ENCODE results near the gene RBM44.

The RBM44 gene

GRCh38 chr2:237876532-237876931, 78.0 kb downstream of the RBM44 start:
- H2AFZ ChIP-seq (ENCODE audit: low read depth, low read length): no peak overlapping the region
- no peak overlapping the region for H3K4me3 ChIP-seq (ENCODE audit: insufficient read depth in 1 of 2, low read depth in 1 of 2, low read length in 2 of 2)
- H3K9ac ChIP-seq (ENCODE audit: low read length): no peak overlapping the region
- no peaks in the 10 kb centered on the region for H3K79me1 ChIP-seq (replicated peaks; ENCODE audit: low read length, poor library complexity, severe bottlenecking)
- H3K14ac ChIP-seq (ENCODE audit: low read length in 2 of 2): no peak overlapping the region
- peaks cover 0 to 17% of the 10 kb centered on the region in 2 experiments for H3K27me3 ChIP-seq (ENCODE audit: control insufficient read depth in 1 of 2, insufficient read depth in 1 of 2, low read length in 2 of 2)
- H2BK120ac ChIP-seq (ENCODE audit: low read depth, low read length): no peak overlapping the region
- no peak overlapping the region for H2BK12ac ChIP-seq (ENCODE audit: low read length in 2 of 2)
- peaks cover 34% of the 10 kb centered on the region for H3K4me1 ChIP-seq (ENCODE audit: control insufficient read depth, insufficient read depth, low read depth, low read length)
- H3K27ac ChIP-seq (ENCODE audit: low read length, poor library complexity, severe bottlenecking): no peak overlapping the region
- 89% methylated on average over 12 of the region's 12 CpGs for WGBS
- H3K23ac ChIP-seq (ENCODE audit: low read length in 2 of 2): no peak overlapping the region
- H2BK15ac ChIP-seq (ENCODE audit: low read depth, poor library complexity, severe bottlenecking): peak overlapping the region; percentile 50
- no peaks in the 10 kb centered on the region for H3K9me3 ChIP-seq (ENCODE audit: control insufficient read depth, low read length)
- no peak overlapping the region for H3K18ac ChIP-seq (ENCODE audit: low read depth in 1 of 2, low read length in 2 of 2)
- no peaks in the 10 kb centered on the region for H3K36me3 ChIP-seq (ENCODE audit: control insufficient read depth in 1 of 2, insufficient read depth in 2 of 2, low read depth in 1 of 2, low read length in 2 of 2)
- no peak overlapping the region for H3K4me2 ChIP-seq (ENCODE audit: low read length, poor library complexity, severe bottlenecking)
- no peak overlapping the region for H4K91ac ChIP-seq (ENCODE audit: low read length)
- no peak overlapping the region for H2AK5ac ChIP-seq (ENCODE audit: low read length, severe bottlenecking)
- H2BK5ac ChIP-seq (ENCODE audit: low read depth, low read length, poor library complexity, severe bottlenecking): no peak overlapping the region
- no peak overlapping the region for H3K4ac ChIP-seq (ENCODE audit: low read depth in 1 of 2, low read length in 2 of 2)
- DNase-seq: no peak
- no peak overlapping the region for H4K8ac ChIP-seq (ENCODE audit: low read length)

DNA sequence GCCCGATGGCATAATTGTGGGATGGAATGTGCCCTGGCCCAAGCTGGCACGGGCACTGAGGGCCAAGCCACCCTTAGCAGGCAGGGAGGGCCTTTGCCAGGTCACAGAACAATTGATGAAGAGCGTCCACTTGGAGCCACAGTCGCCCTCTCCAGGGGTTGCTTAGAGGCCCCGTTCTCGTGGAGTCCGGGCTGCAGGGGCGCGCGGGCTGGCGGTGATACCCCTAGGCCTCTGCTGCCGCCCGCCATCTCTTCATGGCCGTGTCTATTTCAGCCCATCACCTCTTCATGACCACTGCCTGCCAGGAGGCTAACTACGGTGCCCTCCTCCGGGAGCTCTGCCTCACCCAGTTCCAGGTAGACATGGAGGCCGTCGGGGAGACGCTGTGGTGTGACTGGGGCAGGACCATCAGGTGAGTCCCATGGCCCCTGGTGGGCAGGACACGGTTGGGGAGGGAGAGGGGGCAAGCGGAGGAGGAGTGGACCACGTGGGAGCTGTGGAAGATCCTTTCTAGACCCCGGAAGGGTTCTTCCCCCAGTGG, 78.4 kb downstream of the RBM44 start:
- WGBS: 96% methylated on average over 23 of the region's 23 CpGs

GRCh38 chr2:237877576-237878307, 79.2 kb downstream of the RBM44 start:
- H3K9me3 ChIP-seq (ENCODE audit: control insufficient read depth, low read length): no peaks in the 10 kb centered on the region
- no peak overlapping the region for H3K27ac ChIP-seq (ENCODE audit: low read length, poor library complexity, severe bottlenecking)
- H2AFZ ChIP-seq (ENCODE audit: low read depth, low read length): no peak overlapping the region
- H3K4me3 ChIP-seq (ENCODE audit: insufficient read depth in 1 of 2, low read depth in 1 of 2, low read length in 2 of 2): no peak overlapping the region
- no peak overlapping the region for H2BK15ac ChIP-seq (ENCODE audit: low read depth, poor library complexity, severe bottlenecking)
- no peaks in the 10 kb centered on the region for H3K36me3 ChIP-seq (ENCODE audit: control insufficient read depth in 1 of 2, insufficient read depth in 2 of 2, low read depth in 1 of 2, low read length in 2 of 2)
- H3K18ac ChIP-seq (ENCODE audit: low read depth in 1 of 2, low read length in 2 of 2): peak overlapping the region in 1 of 2 experiments; percentile 5
- no peak overlapping the region for H2AK5ac ChIP-seq (ENCODE audit: low read length, severe bottlenecking)
- H3K9ac ChIP-seq (ENCODE audit: low read length): no peak overlapping the region
- H2BK120ac ChIP-seq (ENCODE audit: low read depth, low read length): no peak overlapping the region
- no peak overlapping the region for H4K8ac ChIP-seq (ENCODE audit: low read length)
- H3K4ac ChIP-seq (ENCODE audit: low read depth in 1 of 2, low read length in 2 of 2): no peak overlapping the region
- H3K14ac ChIP-seq (ENCODE audit: low read length in 2 of 2): no peak overlapping the region
- H3K4me1 ChIP-seq (ENCODE audit: control insufficient read depth, insufficient read depth, low read depth, low read length): peaks cover 34% of the 10 kb centered on the region
- no peak overlapping the region for H3K4me2 ChIP-seq (ENCODE audit: low read length, poor library complexity, severe bottlenecking)
- H2BK12ac ChIP-seq (ENCODE audit: low read length in 2 of 2): no peak overlapping the region
- no peak overlapping the region for H4K91ac ChIP-seq (ENCODE audit: low read length)
- WGBS: 96% methylated on average over 25 of the region's 25 CpGs
- DNase-seq: no peak
- H3K79me1 ChIP-seq (replicated peaks; ENCODE audit: low read length, poor library complexity, severe bottlenecking): no peaks in the 10 kb centered on the region
- H3K27me3 ChIP-seq (ENCODE audit: control insufficient read depth in 1 of 2, insufficient read depth in 1 of 2, low read length in 2 of 2): peaks cover 0 to 7% of the 10 kb centered on the region in 2 experiments
- no peak overlapping the region for H3K23ac ChIP-seq (ENCODE audit: low read length in 2 of 2)
- no peak overlapping the region for H2BK5ac ChIP-seq (ENCODE audit: low read depth, low read length, poor library complexity, severe bottlenecking)

More for the DNA sequence above, 78.4 kb downstream of the RBM44 start:
- no peak overlapping the region for H3K18ac ChIP-seq (ENCODE audit: low read depth in 1 of 2, low read length in 2 of 2)
- no peak overlapping the region for H4K91ac ChIP-seq (ENCODE audit: low read length)
- H3K4me2 ChIP-seq (ENCODE audit: low read length, poor library complexity, severe bottlenecking): no peak overlapping the region
- no peaks in the 10 kb centered on the region for H3K36me3 ChIP-seq (ENCODE audit: control insufficient read depth in 1 of 2, insufficient read depth in 2 of 2, low read depth in 1 of 2, low read length in 2 of 2)
- no peaks in the 10 kb centered on the region for H3K79me1 ChIP-seq (replicated peaks; ENCODE audit: low read length, poor library complexity, severe bottlenecking)
- H2AK5ac ChIP-seq (ENCODE audit: low read length, severe bottlenecking): no peak overlapping the region
- no peak overlapping the region for H2BK5ac ChIP-seq (ENCODE audit: low read depth, low read length, poor library complexity, severe bottlenecking)
- no peak overlapping the region for H3K23ac ChIP-seq (ENCODE audit: low read length in 2 of 2)
- no peak overlapping the region for H4K8ac ChIP-seq (ENCODE audit: low read length)
- no peak overlapping the region for H3K14ac ChIP-seq (ENCODE audit: low read length in 2 of 2)
- peaks cover 34% of the 10 kb centered on the region for H3K4me1 ChIP-seq (ENCODE audit: control insufficient read depth, insufficient read depth, low read depth, low read length)
- H3K9ac ChIP-seq (ENCODE audit: low read length): no peak overlapping the region
- no peak overlapping the region for H2BK15ac ChIP-seq (ENCODE audit: low read depth, poor library complexity, severe bottlenecking)
- no peak overlapping the region for H3K4me3 ChIP-seq (ENCODE audit: insufficient read depth in 1 of 2, low read depth in 1 of 2, low read length in 2 of 2)
- H3K27me3 ChIP-seq (ENCODE audit: control insufficient read depth in 1 of 2, insufficient read depth in 1 of 2, low read length in 2 of 2): peaks cover 0 to 13% of the 10 kb centered on the region in 2 experiments
- no peak overlapping the region for H3K4ac ChIP-seq (ENCODE audit: low read depth in 1 of 2, low read length in 2 of 2)
- H2BK120ac ChIP-seq (ENCODE audit: low read depth, low read length): no peak overlapping the region
- H2BK12ac ChIP-seq (ENCODE audit: low read length in 2 of 2): no peak overlapping the region
- no peak for DNase-seq
- H3K9me3 ChIP-seq (ENCODE audit: control insufficient read depth, low read length): no peaks in the 10 kb centered on the region
- H3K27ac ChIP-seq (ENCODE audit: low read length, poor library complexity, severe bottlenecking): no peak overlapping the region
- H2AFZ ChIP-seq (ENCODE audit: low read depth, low read length): no peak overlapping the region

- Histone ChIP-seq H3K27ac (ENCODE audit: low read length, poor library complexity, severe bottlenecking) (no peak overlapping the region), H3K27me3 (ENCODE audit: control insufficient read depth in 1 of 2, insufficient read depth in 1 of 2, low read length in 2 of 2) (no peaks in the 10 kb centered on the region), H2AK5ac (ENCODE audit: low read length, severe bottlenecking) (no peak overlapping the region), H3K4me3 (ENCODE audit: insufficient read depth in 1 of 2, low read depth in 1 of 2, low read length in 2 of 2) (no peak overlapping the region), H3K4me1 (ENCODE audit: control insufficient read depth, insufficient read depth, low read depth, low read length) (peaks cover 31% of the 10 kb centered on the region), H3K79me1 (replicated peaks; ENCODE audit: low read length, poor library complexity, severe bottlenecking) (no peaks in the 10 kb centered on the region), H2AFZ (ENCODE audit: low read depth, low read length) (no peak overlapping the region), H3K9me3 (ENCODE audit: control insufficient read depth, low read length) (no peaks in the 10 kb centered on the region), H3K4ac (ENCODE audit: low read depth in 1 of 2, low read length in 2 of 2) (no peak overlapping the region), H2BK12ac (ENCODE audit: low read length in 2 of 2) (peak overlapping the region in 1 of 2 experiments; percentile 67), H3K9ac (ENCODE audit: low read length) (no peak overlapping the region), H3K14ac (ENCODE audit: low read length in 2 of 2) (no peak overlapping the region), H3K18ac (ENCODE audit: low read depth in 1 of 2, low read length in 2 of 2) (peak overlapping the region in 1 of 2 experiments; percentile 4), H3K4me2 (ENCODE audit: low read length, poor library complexity, severe bottlenecking) (no peak overlapping the region), H2BK15ac (ENCODE audit: low read depth, poor library complexity, severe bottlenecking) (peak overlapping the region; percentile 12), H3K36me3 (ENCODE audit: control insufficient read depth in 1 of 2, insufficient read depth in 2 of 2, low read depth in 1 of 2, low read length in 2 of 2) (no peaks in the 10 kb centered on the region), H4K91ac (ENCODE audit: low read length) (no peak overlapping the region), H3K23ac (ENCODE audit: low read length in 2 of 2) (no peak overlapping the region), H2BK5ac (ENCODE audit: low read depth, low read length, poor library complexity, severe bottlenecking) (no peak overlapping the region), H2BK120ac (ENCODE audit: low read depth, low read length) (peak overlapping the region; percentile 23), H4K8ac (ENCODE audit: low read length) (no peak overlapping the region)
- no peak for DNase-seq
- 93% methylated on average over 14 of the region's 14 CpGs for WGBS
Measured at GRCh38 chr2:237878321-237879057, 79.9 kb downstream of the RBM44 start.
